Activated CD4-positive, CD25-positive, alpha-beta regulatory T cell treated with anti-CD3 and anti-CD28 coated beads, Interleukin-2, amount 50 U/mL, for 16 hours (primary cell): ENCODE measurements around the gene NARS2.
A peak's percentile ranks its signal among the peaks of the same experiment; 100 is the strongest.

Source experiments
- DNase-seq: peaks from one replicate; pipeline ENCODE4 v3.0.0-alpha.2; 2020; ENCODE audit warnings: low read depth, low spot score

Gene NARS2

GRCh38 chr11:78416285-78417174 lies 158.1 kb downstream of the NARS2 start:
- DNase-seq: peak; percentile 52

- no peak for DNase-seq
Measured at GRCh38 chr11:78415338-78415737, 159.3 kb downstream of the NARS2 start.

- no peak for DNase-seq
Measured at GRCh38 chr11:78414321-78415051, 160.2 kb downstream of the NARS2 start.

GRCh38 chr11:78408619-78409018 lies 166.0 kb downstream of the NARS2 start:
- DNase-seq: no peak

- DNase-seq: no peak
Measured at GRCh38 chr11:78406568-78407196, 168.0 kb downstream of the NARS2 start.

- DNase-seq: no peak
Measured at GRCh38 chr11:78405805-78406204, 168.9 kb downstream of the NARS2 start.

GRCh38 chr11:78403781-78404180 lies 170.9 kb downstream of the NARS2 start:
- DNase-seq: no peak

- DNase-seq: no peak
Measured at GRCh38 chr11:78402847-78403246, 171.8 kb downstream of the NARS2 start.

GRCh38 chr11:78400702-78401101 lies 174.0 kb downstream of the NARS2 start:
- DNase-seq: no peak

GRCh38 chr11:78400116-78400515 lies 174.5 kb downstream of the NARS2 start:
- no peak for DNase-seq

GRCh38 chr11:78399136-78399535 lies 175.5 kb downstream of the NARS2 start:
- DNase-seq: no peak

GRCh38 chr11:78398715-78399114 lies 175.9 kb downstream of the NARS2 start:
- no peak for DNase-seq

GRCh38 chr11:78397398-78397797 lies 177.3 kb downstream of the NARS2 start:
- no peak for DNase-seq

GRCh38 chr11:78395597-78395996 lies 179.1 kb downstream of the NARS2 start:
- DNase-seq: no peak

- DNase-seq: no peak
Measured at GRCh38 chr11:78392854-78393253, 181.8 kb downstream of the NARS2 start.

GRCh38 chr11:78391424-78391823 lies 183.2 kb downstream of the NARS2 start:
- DNase-seq: no peak

GRCh38 chr11:78390809-78391208 lies 183.9 kb downstream of the NARS2 start:
- DNase-seq: no peak

- no peak for DNase-seq
Measured at GRCh38 chr11:78386215-78386941, 188.3 kb downstream of the NARS2 start.
